Memory B cell (primary cell): ENCODE measurements around the gene RAD17.
"Not testable (repeated sequence)": the region's sequence is repeated elsewhere in the genome, so short reads cannot be mapped to it uniquely, and the experiment has no call there.

Experiments
- ATAC-seq: fragments of 150-1000 bp; cut with Tn5 transposase; 2 replicates; pipeline ENCODE4 v1.10.0; 2021; ENCODE audit warnings: low read depth, mild to moderate bottlenecking, moderate library complexity
- DNase-seq, 2 donors: peaks; one replicate each; pipeline ENCODE4 v3.0.0; 2022; ENCODE audit warnings: low spot score in 2 of 2
- H3K27ac Mint-ChIP-seq: one replicate; pipeline ENCODE4 v1.8.0; 2022; ENCODE audit warnings: mild to moderate bottlenecking, moderate library complexity, mixed read lengths
- H3K27me3 Mint-ChIP-seq: one replicate; pipeline ENCODE4 v1.8.0; 2022; ENCODE audit warnings: mixed read lengths
- H3K36me3 Mint-ChIP-seq: one replicate; pipeline ENCODE4 v1.8.0; 2022; ENCODE audit warnings: mild to moderate bottlenecking, mixed read lengths
- H3K4me1 Mint-ChIP-seq: one replicate; pipeline ENCODE4 v1.8.0; 2022; ENCODE audit warnings: mixed read lengths
- H3K4me3 Mint-ChIP-seq: one replicate; pipeline ENCODE4 v1.8.0; 2022; ENCODE audit warnings: mild to moderate bottlenecking, moderate library complexity, mixed read lengths
- H3K9me3 Mint-ChIP-seq: one replicate; pipeline ENCODE4 v1.8.0; 2022; ENCODE audit warnings: mixed read lengths

The RAD17 gene

GRCh38 chr5:69418554-69418953 lies 48.9 kb downstream of the RAD17 start:
- H3K27ac Mint-ChIP-seq: no peak overlapping the region
- peaks cover 2% of the 10 kb centered on the region for H3K9me3 Mint-ChIP-seq
- DNase-seq (no peak), ATAC-seq (no peak)
- H3K4me3 Mint-ChIP-seq: no peak overlapping the region
- H3K4me1 Mint-ChIP-seq: peaks cover 6% of the 10 kb centered on the region
- no peaks in the 10 kb centered on the region for H3K27me3 Mint-ChIP-seq
- peaks cover 12% of the 10 kb centered on the region for H3K36me3 Mint-ChIP-seq

- Mint-ChIP-seq H3K36me3 (peaks cover 9% of the 10 kb centered on the region), H3K9me3 (no peaks in the 10 kb centered on the region), H3K4me1 (peaks cover 3% of the 10 kb centered on the region), H3K4me3 (no peak overlapping the region), H3K27me3 (no peaks in the 10 kb centered on the region), H3K27ac (no peak overlapping the region)
- ATAC-seq (no peak), DNase-seq (no peak)
Measured at GRCh38 chr5:69431424-69432303, 62.0 kb downstream of the RAD17 start.

- DNase-seq (no peak), ATAC-seq (no peak)
- H3K9me3 Mint-ChIP-seq: no peaks in the 10 kb centered on the region
- no peaks in the 10 kb centered on the region for H3K27me3 Mint-ChIP-seq
- no peak overlapping the region for H3K4me3 Mint-ChIP-seq
- H3K4me1 Mint-ChIP-seq: peaks cover 3% of the 10 kb centered on the region
- H3K36me3 Mint-ChIP-seq: peaks cover 9% of the 10 kb centered on the region
- peak overlapping the region; percentile 53 for H3K27ac Mint-ChIP-seq
Measured at GRCh38 chr5:69432412-69433206, 63.0 kb downstream of the RAD17 start.

- not testable (repeated sequence) for H3K4me1 Mint-ChIP-seq, H3K4me3 Mint-ChIP-seq, DNase-seq, ATAC-seq, H3K27me3 Mint-ChIP-seq, H3K36me3 Mint-ChIP-seq, H3K9me3 Mint-ChIP-seq, H3K27ac Mint-ChIP-seq
Measured at GRCh38 chr5:69435276-69435884, 65.8 kb downstream of the RAD17 start.

- ATAC-seq (no peak), DNase-seq (no peak)
- H3K4me3 Mint-ChIP-seq: no peak overlapping the region
Measured at GRCh38 chr5:69444127-69444754, 74.6 kb downstream of the RAD17 start.

GRCh38 chr5:69449511-69449910 lies 79.9 kb downstream of the RAD17 start:
- Mint-ChIP-seq H3K27ac (no peak overlapping the region), H3K4me1 (no peaks in the 10 kb centered on the region)

More at GRCh38 chr5:69444127-69444754, 74.6 kb downstream of the RAD17 start:
- Mint-ChIP-seq H3K27ac (no peak overlapping the region), H3K4me1 (no peaks in the 10 kb centered on the region), H3K27me3 (no peaks in the 10 kb centered on the region), H3K36me3 (no peaks in the 10 kb centered on the region), H3K9me3 (no peaks in the 10 kb centered on the region)

GRCh38 chr5:69450116-69450515 lies 80.5 kb downstream of the RAD17 start:
- DNase-seq: no peak
- H3K27me3 Mint-ChIP-seq: peaks cover 2% of the 10 kb centered on the region
- H3K9me3 Mint-ChIP-seq: no peaks in the 10 kb centered on the region
- H3K36me3 Mint-ChIP-seq: no peaks in the 10 kb centered on the region
- ATAC-seq: no peak
- H3K4me1 Mint-ChIP-seq: no peaks in the 10 kb centered on the region
- H3K27ac Mint-ChIP-seq: no peak overlapping the region
- H3K4me3 Mint-ChIP-seq: no peak overlapping the region

More at GRCh38 chr5:69449511-69449910, 79.9 kb downstream of the RAD17 start:
- Mint-ChIP-seq H3K4me3 (no peak overlapping the region), H3K27me3 (no peaks in the 10 kb centered on the region), H3K36me3 (no peaks in the 10 kb centered on the region), H3K9me3 (no peaks in the 10 kb centered on the region)
- ATAC-seq (no peak), DNase-seq (no peak)

- not testable (repeated sequence) for ATAC-seq, H3K36me3 Mint-ChIP-seq, H3K9me3 Mint-ChIP-seq
Measured at GRCh38 chr5:69450527-69450926, 80.9 kb downstream of the RAD17 start.

GRCh38 chr5:69451941-69452647 lies 82.5 kb downstream of the RAD17 start:
- H3K9me3 Mint-ChIP-seq: no peaks in the 10 kb centered on the region
- no peak overlapping the region for H3K4me3 Mint-ChIP-seq
- no peak for ATAC-seq
- H3K27ac Mint-ChIP-seq: no peak overlapping the region
- H3K4me1 Mint-ChIP-seq: no peaks in the 10 kb centered on the region
- no peaks in the 10 kb centered on the region for H3K36me3 Mint-ChIP-seq
- DNase-seq: no peak
- peaks cover 2% of the 10 kb centered on the region for H3K27me3 Mint-ChIP-seq

More at GRCh38 chr5:69450527-69450926, 80.9 kb downstream of the RAD17 start:
- H3K4me1 Mint-ChIP-seq, H3K27ac Mint-ChIP-seq, DNase-seq, H3K27me3 Mint-ChIP-seq, H3K4me3 Mint-ChIP-seq: not testable (repeated sequence)

GRCh38 chr5:69453487-69453886 lies 83.9 kb downstream of the RAD17 start:
- H3K27ac Mint-ChIP-seq, H3K27me3 Mint-ChIP-seq, H3K9me3 Mint-ChIP-seq, ATAC-seq, DNase-seq, H3K4me3 Mint-ChIP-seq, H3K36me3 Mint-ChIP-seq, H3K4me1 Mint-ChIP-seq: not testable (repeated sequence)

GRCh38 chr5:69454460-69455249 lies 85.0 kb downstream of the RAD17 start:
- H3K4me1 Mint-ChIP-seq: no peaks in the 10 kb centered on the region
- H3K27me3 Mint-ChIP-seq: peaks cover 9% of the 10 kb centered on the region
- ATAC-seq (no peak), DNase-seq (no peak)
- no peaks in the 10 kb centered on the region for H3K36me3 Mint-ChIP-seq
- peaks cover 4% of the 10 kb centered on the region for H3K9me3 Mint-ChIP-seq
- no peak overlapping the region for H3K4me3 Mint-ChIP-seq
- no peak overlapping the region for H3K27ac Mint-ChIP-seq

GRCh38 chr5:69455428-69455988 lies 85.9 kb downstream of the RAD17 start:
- DNase-seq, ATAC-seq, H3K9me3 Mint-ChIP-seq, H3K4me3 Mint-ChIP-seq, H3K36me3 Mint-ChIP-seq, H3K4me1 Mint-ChIP-seq, H3K27ac Mint-ChIP-seq, H3K27me3 Mint-ChIP-seq: not testable (repeated sequence)
